HG02885 (cell line): ENCODE data around the gene NMNAT3.

Source experiments
- ATAC-seq: cut with Tn5 transposase; IDR thresholded peaks from one replicate; pipeline ENCODE4 v1.9.1; 2021; ENCODE audit warnings: mild to moderate bottlenecking; ENCODE audit not compliant: unreplicated experiment, poor library complexity

NMNAT3 gene

GRCh38 chr3:139528281-139528680 is 149.5 kb downstream of the NMNAT3 start:
- ATAC-seq, result no peak

GRCh38 chr3:139527265-139527664 is 150.5 kb downstream of the NMNAT3 start:
- ATAC-seq, result no peak

GRCh38 chr3:139526146-139526545 is 151.6 kb downstream of the NMNAT3 start:
- ATAC-seq, result no peak

- no peak for ATAC-seq
Measured at GRCh38 chr3:139524841-139525636, 152.7 kb downstream of the NMNAT3 start.

- no peak for ATAC-seq
Measured at GRCh38 chr3:139523718-139524117, 154.1 kb downstream of the NMNAT3 start.

- no peak for ATAC-seq
Measured at GRCh38 chr3:139523166-139523565, 154.6 kb downstream of the NMNAT3 start.

- no peak for ATAC-seq
Measured at GRCh38 chr3:139522421-139522820, 155.4 kb downstream of the NMNAT3 start.

GRCh38 chr3:139521816-139522215 is 156.0 kb downstream of the NMNAT3 start:
- no peak for ATAC-seq

- ATAC-seq, result no peak
Measured at GRCh38 chr3:139521144-139521543, 156.6 kb downstream of the NMNAT3 start.

GRCh38 chr3:139519998-139520737 is 157.6 kb downstream of the NMNAT3 start:
- no peak for ATAC-seq

GRCh38 chr3:139518926-139519842 is 158.6 kb downstream of the NMNAT3 start:
- ATAC-seq, result no peak

GRCh38 chr3:139518306-139518705 is 159.5 kb downstream of the NMNAT3 start:
- no peak for ATAC-seq

GRCh38 chr3:139517321-139518065 is 160.3 kb downstream of the NMNAT3 start:
- ATAC-seq, result no peak

- no peak for ATAC-seq
Measured at GRCh38 chr3:139514741-139515140, 163.0 kb downstream of the NMNAT3 start.
